ENCODE measurements around the gene ADAMTS18. TPM values are rescaled to one million over a fixed set of nuclear protein-coding genes. Genes with fewer than 3 reads are reported as not detected.

ADAMTS18 gene
- polyA plus RNA-seq, 1 of the 3 experiments (the other 2 are of a cell fraction): under 0.01 TPM

DNA sequence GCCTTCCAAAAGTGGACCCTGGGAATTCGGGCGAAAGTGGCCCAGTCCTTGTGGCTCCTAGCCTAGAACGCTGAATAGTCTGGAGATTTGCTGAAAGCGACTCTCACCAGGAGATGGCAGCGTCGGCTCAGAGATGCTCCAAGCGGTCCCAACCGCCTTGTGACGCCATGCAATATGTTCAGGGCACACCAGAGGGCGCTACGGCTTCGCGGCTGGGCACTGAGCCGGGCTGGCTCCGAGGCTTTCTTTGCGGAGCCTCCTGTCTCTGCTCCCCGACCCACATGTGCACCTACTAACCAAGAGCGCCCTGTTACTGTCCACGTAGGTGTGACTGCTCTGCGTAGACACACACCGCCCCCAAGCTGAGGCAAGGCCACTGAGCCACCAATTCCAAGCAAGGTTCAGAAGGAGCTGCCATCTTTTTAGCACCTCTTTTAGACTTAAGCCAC is 198.7 kb downstream of the ADAMTS18 start (continued):
- TF ChIP-seq, protein P1, sequence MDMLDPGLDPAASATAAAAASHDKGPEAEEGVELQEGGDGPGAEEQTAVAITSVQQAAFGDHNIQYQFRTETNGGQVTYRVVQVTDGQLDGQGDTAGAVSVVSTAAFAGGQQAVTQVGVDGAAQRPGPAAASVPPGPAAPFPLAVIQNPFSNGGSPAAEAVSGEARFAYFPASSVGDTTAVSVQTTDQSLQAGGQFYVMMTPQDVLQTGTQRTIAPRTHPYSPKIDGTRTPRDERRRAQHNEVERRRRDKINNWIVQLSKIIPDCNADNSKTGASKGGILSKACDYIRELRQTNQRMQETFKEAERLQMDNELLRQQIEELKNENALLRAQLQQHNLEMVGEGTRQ (IDR thresholded peaks at IDR 0.05; ENCODE audit: borderline replicate concordance, low read depth, low read length): no peak
- TF ChIP-seq CHD2 (IDR thresholded peaks at IDR 0.05; ENCODE audit: low read length, partially characterized antibody): peak; percentile 74
- no peak for TF ChIP-seq MXI1 (IDR thresholded peaks at IDR 0.05; ENCODE audit: low read depth, low read length)

DNA sequence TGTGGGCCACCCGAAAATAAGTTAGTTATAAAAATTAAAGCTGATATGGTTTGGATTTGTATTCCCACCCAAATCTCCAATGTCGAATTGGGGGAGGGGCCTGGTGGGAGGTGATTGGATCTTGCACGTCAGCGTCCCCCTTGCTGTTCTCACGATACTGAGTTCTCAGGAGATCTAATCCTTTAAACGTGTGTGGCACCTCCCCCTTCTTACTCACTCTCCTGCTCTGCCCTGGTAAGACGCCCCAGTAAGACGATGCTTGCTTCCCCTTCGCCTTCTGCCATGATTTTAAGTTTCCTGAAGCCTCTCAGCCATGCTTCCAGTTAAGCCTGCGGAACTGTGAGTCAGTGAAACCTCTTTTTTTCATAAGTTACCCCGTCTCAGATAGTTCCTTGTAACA is 200.2 kb downstream of the ADAMTS18 start:
- Histone ChIP-seq H3F3A (replicated peaks; ENCODE audit: insufficient read depth) (no peaks in the 10 kb centered on the region), H3K9ac (no peak overlapping the region), H3K36me3 (replicated peaks in 1 of 2; ENCODE audit: control insufficient read depth in 1 of 2, insufficient read depth in 2 of 2, low read length in 1 of 2) (no peaks in the 10 kb centered on the region), H3K9me3 (no peaks in the 10 kb centered on the region), H3K27ac (ENCODE audit: low read depth in 2 of 2, low read length in 1 of 2) (no peak overlapping the region), H3K9me2 (no peaks in the 10 kb centered on the region), H3K4me3 (ENCODE audit: low read depth in 2 of 2, low read length in 1 of 2) (no peak overlapping the region), H4K20me1 (ENCODE audit: insufficient read depth) (no peaks in the 10 kb centered on the region), H3K27me3 (ENCODE audit: insufficient read depth) (no peaks in the 10 kb centered on the region), H2AFZ (ENCODE audit: low read depth) (no peak overlapping the region), H3K4me1 (ENCODE audit: control insufficient read depth in 1 of 2, insufficient read depth in 2 of 2, low read depth in 1 of 2, low read length in 1 of 2) (no peaks in the 10 kb centered on the region; a peak in 1 of 4 replicates), H3K4me2 (no peak overlapping the region), H3K79me2 (ENCODE audit: insufficient read depth) (no peaks in the 10 kb centered on the region)
- WGBS (ENCODE audit: low lambda C conversion rate): 40% methylated on average over 11 of the region's 11 CpGs
- ChIA-PET CTCF (interaction anchor here (0.7 to 8.8 kb wide), 9 partner anchors 11 to 740 kb away, joined by 3 to 317 read pairs (median 4); no protein-coding TSS in a partner anchor), POLR2A (no interaction called here)
- TF ChIP-seq EP300 (IDR thresholded peaks at IDR 0.05; ENCODE audit: borderline replicate concordance in 1 of 2, low read depth in 1 of 2, low read length in 1 of 2) (no peak), TAF1 (IDR thresholded peaks at IDR 0.05; ENCODE audit: borderline replicate concordance, low read depth, low read length) (no peak), GATA2 (CRISPR knock-in tag; IDR thresholded peaks at IDR 0.05) (no peak), TCF12 (IDR thresholded peaks at IDR 0.05) (no peak), GABPA (IDR thresholded peaks at IDR 0.05; ENCODE audit: low read depth) (no peak), RCOR1 (IDR thresholded peaks at IDR 0.05; ENCODE audit: low read length) (no peak), CHD2 (IDR thresholded peaks at IDR 0.05; ENCODE audit: low read length, partially characterized antibody) (no peak), JUND (IDR thresholded peaks at IDR 0.05) (no peak), FOSL2 (IDR thresholded peaks at IDR 0.05; ENCODE audit: borderline replicate concordance, low read depth) (no peak), YY1 (IDR thresholded peaks at IDR 0.05; ENCODE audit: low read depth) (no peak)
- TF ChIP-seq, protein P1 (IDR thresholded peaks at IDR 0.05; ENCODE audit: borderline replicate concordance, low read depth, low read length): no peak
- TF ChIP-seq, protein P2, sequence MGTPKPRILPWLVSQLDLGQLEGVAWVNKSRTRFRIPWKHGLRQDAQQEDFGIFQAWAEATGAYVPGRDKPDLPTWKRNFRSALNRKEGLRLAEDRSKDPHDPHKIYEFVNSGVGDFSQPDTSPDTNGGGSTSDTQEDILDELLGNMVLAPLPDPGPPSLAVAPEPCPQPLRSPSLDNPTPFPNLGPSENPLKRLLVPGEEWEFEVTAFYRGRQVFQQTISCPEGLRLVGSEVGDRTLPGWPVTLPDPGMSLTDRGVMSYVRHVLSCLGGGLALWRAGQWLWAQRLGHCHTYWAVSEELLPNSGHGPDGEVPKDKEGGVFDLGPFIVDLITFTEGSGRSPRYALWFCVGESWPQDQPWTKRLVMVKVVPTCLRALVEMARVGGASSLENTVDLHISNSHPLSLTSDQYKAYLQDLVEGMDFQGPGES (IDR thresholded peaks at IDR 0.05; ENCODE audit: low read depth, low read length): no peak
- no peak for DNase-seq
